ENCODE data around the gene UBP1. TPM values are rescaled to one million over a fixed set of nuclear protein-coding genes. Genes with fewer than 3 reads are reported as not detected.
A peak's percentile ranks its signal among the peaks of the same experiment; 100 is the strongest.

UBP1 gene
- polyA plus RNA-seq, 1 donor (not counting 4 experiments of a cell fraction or from before 2014, with no cell fraction given), result 82.4 TPM

DNA sequence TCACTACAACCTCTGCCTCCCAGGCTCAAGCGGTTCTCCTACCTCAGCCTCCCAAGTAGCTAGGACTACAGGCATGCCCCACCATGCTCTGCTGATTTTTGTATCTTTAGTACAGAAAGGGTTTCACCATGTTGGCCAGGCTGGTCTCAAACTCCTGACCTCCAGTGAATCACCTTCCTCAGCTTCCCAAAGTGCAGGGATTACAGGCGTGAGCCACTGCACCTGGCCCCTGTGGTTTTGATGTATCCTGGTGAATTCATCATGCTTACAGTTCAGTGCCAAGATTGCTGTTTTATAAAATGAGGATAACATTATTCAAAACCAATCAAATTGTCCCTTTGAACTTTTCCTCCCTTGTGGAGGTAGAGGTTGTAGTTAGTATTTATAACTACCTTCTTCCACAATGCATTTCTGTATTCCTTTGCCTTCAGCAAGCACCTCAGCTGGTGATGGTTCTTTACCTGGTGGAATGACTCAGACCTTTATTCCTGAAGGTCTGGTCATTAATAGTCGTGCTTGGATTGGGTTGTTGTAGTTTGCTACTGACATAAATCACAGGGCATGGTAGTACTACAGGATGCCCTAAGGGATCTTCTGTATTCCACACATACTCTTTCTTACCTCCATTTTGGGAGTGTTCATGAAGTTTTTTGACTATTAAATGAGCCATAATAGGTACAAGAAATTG lies 76.9 kb downstream of the UBP1 start:
- Histone ChIP-seq H3K36me3 (ENCODE audit: control insufficient read depth in 2 of 2, extremely low read depth in 1 of 2, insufficient read depth in 2 of 2, low read length in 2 of 2) (peaks cover 0 to 11% of the 10 kb centered on the region in 2 experiments), H4K20me1 (ENCODE audit: control insufficient read depth, extremely low read depth, insufficient read depth, low read length) (no peaks in the 10 kb centered on the region), H2AFZ (ENCODE audit: control insufficient read depth, low read length) (no peak overlapping the region), H3K27ac (ENCODE audit: control insufficient read depth, insufficient read depth, low read length) (peak overlapping the region; percentile 59), H3K4me1 (ENCODE audit: control insufficient read depth, extremely low read depth, insufficient read depth, low read length) (peaks cover 23% of the 10 kb centered on the region), H3K4me2 (ENCODE audit: control insufficient read depth, extremely low read depth, insufficient read depth, low read depth, low read length) (peak overlapping the region; percentile 28), H3K4me3 (ENCODE audit: control insufficient read depth in 2 of 3, extremely low read depth in 1 of 3, insufficient read depth in 2 of 3, low read depth in 1 of 3, low read length in 3 of 3) (no peak overlapping the region), H3K79me2 (ENCODE audit: control insufficient read depth, insufficient read depth, low read length) (no peaks in the 10 kb centered on the region), H3K9ac (ENCODE audit: control insufficient read depth, extremely low read depth, insufficient read depth, low read length) (no peak overlapping the region), H3K27me3 (ENCODE audit: control insufficient read depth, extremely low read depth, insufficient read depth, low read length) (no peaks in the 10 kb centered on the region), H3K9me1 (ENCODE audit: control insufficient read depth, extremely low read depth, insufficient read depth, low read length) (no peaks in the 10 kb centered on the region), H3K9me3 (ENCODE audit: control insufficient read depth, low read depth, low read length) (no peaks in the 10 kb centered on the region)
- no peak for TF ChIP-seq EZH2 (IDR thresholded peaks at IDR 0.05; ENCODE audit: low read length)
- TF ChIP-seq, protein P1, sequence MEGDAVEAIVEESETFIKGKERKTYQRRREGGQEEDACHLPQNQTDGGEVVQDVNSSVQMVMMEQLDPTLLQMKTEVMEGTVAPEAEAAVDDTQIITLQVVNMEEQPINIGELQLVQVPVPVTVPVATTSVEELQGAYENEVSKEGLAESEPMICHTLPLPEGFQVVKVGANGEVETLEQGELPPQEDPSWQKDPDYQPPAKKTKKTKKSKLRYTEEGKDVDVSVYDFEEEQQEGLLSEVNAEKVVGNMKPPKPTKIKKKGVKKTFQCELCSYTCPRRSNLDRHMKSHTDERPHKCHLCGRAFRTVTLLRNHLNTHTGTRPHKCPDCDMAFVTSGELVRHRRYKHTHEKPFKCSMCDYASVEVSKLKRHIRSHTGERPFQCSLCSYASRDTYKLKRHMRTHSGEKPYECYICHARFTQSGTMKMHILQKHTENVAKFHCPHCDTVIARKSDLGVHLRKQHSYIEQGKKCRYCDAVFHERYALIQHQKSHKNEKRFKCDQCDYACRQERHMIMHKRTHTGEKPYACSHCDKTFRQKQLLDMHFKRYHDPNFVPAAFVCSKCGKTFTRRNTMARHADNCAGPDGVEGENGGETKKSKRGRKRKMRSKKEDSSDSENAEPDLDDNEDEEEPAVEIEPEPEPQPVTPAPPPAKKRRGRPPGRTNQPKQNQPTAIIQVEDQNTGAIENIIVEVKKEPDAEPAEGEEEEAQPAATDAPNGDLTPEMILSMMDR (optimal IDR thresholded peaks at IDR 0.05 in 1 of 3, IDR thresholded peaks at IDR 0.05 in 1 of 3, conservative IDR thresholded peaks at IDR 0.05 in 1 of 3; ENCODE audit: extremely low read depth in 1 of 3, insufficient read depth in 2 of 3, low read length in 3 of 3), result no peak
- FAIRE-seq (peak; percentile 95), DNase-seq (ENCODE audit: low read depth, low spot score) (peak; percentile 58)
- dilution Hi-C loops (cut with MboI; ENCODE audit: extremely low pct_ligation_motif_present, low sequenced_read_pairs), result no loop called here

DNA sequence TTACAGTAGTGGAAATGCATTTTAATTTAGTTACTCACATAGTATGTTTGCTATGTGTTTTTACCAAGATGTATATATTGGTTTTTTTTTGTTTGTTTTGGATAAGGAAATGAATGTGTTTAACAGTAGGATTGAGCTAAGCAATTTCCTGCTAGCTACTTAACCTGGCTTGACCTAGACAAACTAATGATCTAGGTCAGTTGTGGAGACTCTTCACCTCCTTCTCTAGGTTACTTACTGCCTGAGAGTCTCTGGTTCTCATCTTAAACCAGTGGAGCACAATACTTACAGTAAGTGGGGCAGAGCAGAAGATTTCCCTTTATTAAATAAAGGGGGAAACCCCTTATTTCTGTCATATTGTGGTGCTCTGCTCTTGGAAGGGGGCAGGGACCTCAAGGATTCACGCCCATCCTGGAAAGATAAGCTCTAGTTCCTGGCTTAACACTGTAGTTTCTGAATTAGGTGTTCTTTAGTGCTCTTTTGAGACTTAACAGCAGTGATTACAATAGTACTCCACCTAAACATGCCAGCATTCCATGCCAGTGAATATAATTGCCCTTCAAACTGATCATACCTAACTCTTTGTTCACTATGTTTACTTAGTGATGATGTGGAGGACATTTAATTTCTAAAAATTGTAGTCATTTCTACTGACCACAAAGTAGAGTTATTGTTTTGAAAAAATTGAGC lies 79.9 kb downstream of the UBP1 start:
- peak overlapping the region in 2 of 3 experiments; percentile 2 to 36 for H3K4me3 ChIP-seq (ENCODE audit: control insufficient read depth in 2 of 3, extremely low read depth in 1 of 3, insufficient read depth in 2 of 3, low read depth in 1 of 3, low read length in 3 of 3)

More for the DNA sequence above, 79.9 kb downstream of the UBP1 start:
- TF ChIP-seq EZH2 (IDR thresholded peaks at IDR 0.05; ENCODE audit: low read length), result no peak
- TF ChIP-seq, protein P1 (optimal IDR thresholded peaks at IDR 0.05 in 1 of 3, IDR thresholded peaks at IDR 0.05 in 1 of 3, conservative IDR thresholded peaks at IDR 0.05 in 1 of 3; ENCODE audit: extremely low read depth in 1 of 3, insufficient read depth in 2 of 3, low read length in 3 of 3), result no peak
- FAIRE-seq (peak; percentile 90), DNase-seq (ENCODE audit: low read depth, low spot score) (peak; percentile 71)
- Histone ChIP-seq H3K4me1 (ENCODE audit: control insufficient read depth, extremely low read depth, insufficient read depth, low read length) (peaks cover 27% of the 10 kb centered on the region), H3K4me2 (ENCODE audit: control insufficient read depth, extremely low read depth, insufficient read depth, low read depth, low read length) (peak overlapping the region; percentile 70), H3K9ac (ENCODE audit: control insufficient read depth, extremely low read depth, insufficient read depth, low read length) (peak overlapping the region; percentile 10), H3K9me1 (ENCODE audit: control insufficient read depth, extremely low read depth, insufficient read depth, low read length) (no peaks in the 10 kb centered on the region), H4K20me1 (ENCODE audit: control insufficient read depth, extremely low read depth, insufficient read depth, low read length) (no peaks in the 10 kb centered on the region), H3K27ac (ENCODE audit: control insufficient read depth, insufficient read depth, low read length) (peak overlapping the region; percentile 56), H2AFZ (ENCODE audit: control insufficient read depth, low read length) (peak overlapping the region; percentile 24), H3K79me2 (ENCODE audit: control insufficient read depth, insufficient read depth, low read length) (peaks cover 7% of the 10 kb centered on the region), H3K27me3 (ENCODE audit: control insufficient read depth, extremely low read depth, insufficient read depth, low read length) (no peaks in the 10 kb centered on the region), H3K9me3 (ENCODE audit: control insufficient read depth, low read depth, low read length) (no peaks in the 10 kb centered on the region), H3K36me3 (ENCODE audit: control insufficient read depth in 2 of 2, extremely low read depth in 1 of 2, insufficient read depth in 2 of 2, low read length in 2 of 2) (peaks cover 0 to 4% of the 10 kb centered on the region in 2 experiments)
- dilution Hi-C loops (cut with MboI; ENCODE audit: extremely low pct_ligation_motif_present, low sequenced_read_pairs), result no loop called here
